Smooth muscle cell (in vitro differentiated cells): ENCODE results near the gene ALKBH7. TPM values are rescaled to one million over a fixed set of nuclear protein-coding genes. Genes with fewer than 3 reads are reported as not detected.
A peak's percentile ranks its signal among the peaks of the same experiment; 100 is the strongest.

Experiments
- DNase-seq: peaks from one replicate; lab custom pipeline; 2025; ENCODE audit not compliant: unreplicated experiment; lab: John Stamatoyannopoulos, UW
- H2AFZ ChIP-seq: fragments of 200-600 bp; sonication (generic); 2 replicates; pipeline ENCODE4 v1.6.0; 2016; ENCODE audit warnings: antibody characterized with exemption, low read depth, mild to moderate bottlenecking
- H3F3A ChIP-seq: fragments of 200-600 bp; sonication (generic); 2 replicates; pipeline ENCODE4 v1.6.0; 2017; ENCODE audit warnings: antibody characterized with exemption, low read depth
- H3K27ac ChIP-seq: fragments of 200-600 bp; sonication (generic); 2 replicates; pipeline ENCODE4 v1.5.1; 2016; ENCODE audit warnings: low read depth, mild to moderate bottlenecking
- H3K27me3 ChIP-seq: fragments of 200-600 bp; sonication (generic); 2 replicates; pipeline ENCODE4 v1.6.1; 2016; ENCODE audit warnings: low read depth, mild to moderate bottlenecking
- H3K36me3 ChIP-seq: fragments of 200-600 bp; sonication (generic); 2 replicates; pipeline ENCODE4 v1.5.1; 2016; ENCODE audit warnings: low read depth
- H3K4me1 ChIP-seq: fragments of 200-600 bp; sonication (generic); 2 replicates; pipeline ENCODE4 v1.5.1; 2016; ENCODE audit warnings: low read depth
- H3K4me2 ChIP-seq: fragments of 200-600 bp; sonication (generic); 2 replicates; pipeline ENCODE4 v1.6.0; 2016; ENCODE audit warnings: mild to moderate bottlenecking
- H3K4me3 ChIP-seq: fragments of 200-600 bp; sonication (generic); 2 replicates; pipeline ENCODE4 v1.5.1; 2016; ENCODE audit warnings: mild to moderate bottlenecking
- H3K79me2 ChIP-seq: fragments of 200-600 bp; sonication (generic); 2 replicates; pipeline ENCODE4 v1.6.0; 2016; ENCODE audit warnings: low read depth, mild to moderate bottlenecking
- H3K9ac ChIP-seq: fragments of 200-600 bp; sonication (generic); 2 replicates; pipeline ENCODE4 v1.6.0; 2016; ENCODE audit warnings: low read depth
- H3K9me3 ChIP-seq: fragments of 200-600 bp; sonication (generic); replicated peaks from 2 replicates; pipeline ENCODE4 v1.5.1; 2016; ENCODE audit warnings: low read depth
- H4K20me1 ChIP-seq: fragments of 200-600 bp; sonication (generic); 2 replicates; pipeline ENCODE4 v1.6.0; 2016; ENCODE audit warnings: low read depth
- WGBS: methylation state at CpG from one replicate; pipeline ENCODE4 v1.1.7; 2016; ENCODE audit warnings: low lambda C conversion rate; 5-methylcytosine and 5-hydroxymethylcytosine counted together
- polyA plus RNA-seq: library from polyadenylated mRNA; unstranded; fragments of >200 nt; fragmentation: Nextera tagmentation; extraction: Ambion mirVana; gene quantifications from 2 replicates; pipeline ENCODE4 v1.2.1, GENCODE V29; 2016
- total RNA-seq: library from RNA; depleted of rRNA; stranded (reverse); fragments of >200 nt; gene quantifications from 2 replicates; pipeline ENCODE4 v1.2.3, GENCODE V29; 2014
- TF ChIP-seq, protein P1 (sequence below): fragments of 200-600 bp; sonication (generic); IDR thresholded peaks from 2 replicates; pipeline ENCODE4 v1.5.1; 2017; ENCODE audit warnings: borderline replicate concordance, mild to moderate bottlenecking, antibody characterized with exemption; ENCODE audit not compliant: insufficient read depth, poor library complexity, severe bottlenecking

Gene ALKBH7
- total and polyA plus RNA-seq, 2 experiments from 2014 or later, result 34.4 to 103 TPM

DNA sequence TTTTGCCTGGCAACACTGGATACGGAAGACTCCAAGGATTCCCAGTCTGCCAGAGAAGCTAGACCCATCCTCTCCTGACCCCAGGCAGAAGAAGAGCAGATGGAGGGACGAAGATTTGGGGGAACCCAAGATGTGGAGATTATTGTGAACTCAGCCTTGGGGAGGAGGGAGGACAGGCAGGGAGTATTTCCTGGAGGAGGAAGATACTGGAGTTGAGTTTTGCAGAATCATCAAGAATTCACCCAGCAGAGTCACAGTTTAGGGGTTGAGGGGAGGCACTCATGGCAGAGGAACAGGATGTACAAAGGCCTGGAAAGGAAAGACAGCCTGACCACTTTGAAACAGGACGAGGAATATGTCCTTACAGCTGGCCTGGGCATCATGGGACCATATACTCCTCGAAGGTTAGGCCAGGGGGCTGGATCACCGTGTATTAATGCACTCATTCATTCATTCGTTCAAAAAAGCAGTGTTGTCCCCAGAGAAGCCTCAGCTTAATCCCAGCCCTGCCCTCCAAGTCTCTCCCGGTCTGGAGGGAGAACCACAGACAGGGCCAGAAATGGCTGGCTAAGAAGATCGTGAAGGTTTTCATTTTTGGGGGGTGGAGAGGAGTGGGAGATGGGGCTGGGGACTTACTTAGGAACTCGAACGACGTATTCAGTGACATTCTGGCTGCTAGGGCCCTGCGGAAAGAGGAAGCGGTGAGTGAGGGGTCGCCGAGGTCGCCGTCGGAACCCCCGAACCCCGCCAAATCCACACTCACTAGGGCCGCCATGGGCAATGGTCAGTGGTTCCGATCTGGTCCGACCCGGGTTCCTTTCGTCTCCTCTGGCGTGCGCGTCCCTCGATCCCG is 19.9 kb downstream of the ALKBH7 start:
- TF ChIP-seq, protein P1, sequence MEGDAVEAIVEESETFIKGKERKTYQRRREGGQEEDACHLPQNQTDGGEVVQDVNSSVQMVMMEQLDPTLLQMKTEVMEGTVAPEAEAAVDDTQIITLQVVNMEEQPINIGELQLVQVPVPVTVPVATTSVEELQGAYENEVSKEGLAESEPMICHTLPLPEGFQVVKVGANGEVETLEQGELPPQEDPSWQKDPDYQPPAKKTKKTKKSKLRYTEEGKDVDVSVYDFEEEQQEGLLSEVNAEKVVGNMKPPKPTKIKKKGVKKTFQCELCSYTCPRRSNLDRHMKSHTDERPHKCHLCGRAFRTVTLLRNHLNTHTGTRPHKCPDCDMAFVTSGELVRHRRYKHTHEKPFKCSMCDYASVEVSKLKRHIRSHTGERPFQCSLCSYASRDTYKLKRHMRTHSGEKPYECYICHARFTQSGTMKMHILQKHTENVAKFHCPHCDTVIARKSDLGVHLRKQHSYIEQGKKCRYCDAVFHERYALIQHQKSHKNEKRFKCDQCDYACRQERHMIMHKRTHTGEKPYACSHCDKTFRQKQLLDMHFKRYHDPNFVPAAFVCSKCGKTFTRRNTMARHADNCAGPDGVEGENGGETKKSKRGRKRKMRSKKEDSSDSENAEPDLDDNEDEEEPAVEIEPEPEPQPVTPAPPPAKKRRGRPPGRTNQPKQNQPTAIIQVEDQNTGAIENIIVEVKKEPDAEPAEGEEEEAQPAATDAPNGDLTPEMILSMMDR, result no peak
- H4K20me1 ChIP-seq, result no peaks in the 10 kb centered on the region

DNA sequence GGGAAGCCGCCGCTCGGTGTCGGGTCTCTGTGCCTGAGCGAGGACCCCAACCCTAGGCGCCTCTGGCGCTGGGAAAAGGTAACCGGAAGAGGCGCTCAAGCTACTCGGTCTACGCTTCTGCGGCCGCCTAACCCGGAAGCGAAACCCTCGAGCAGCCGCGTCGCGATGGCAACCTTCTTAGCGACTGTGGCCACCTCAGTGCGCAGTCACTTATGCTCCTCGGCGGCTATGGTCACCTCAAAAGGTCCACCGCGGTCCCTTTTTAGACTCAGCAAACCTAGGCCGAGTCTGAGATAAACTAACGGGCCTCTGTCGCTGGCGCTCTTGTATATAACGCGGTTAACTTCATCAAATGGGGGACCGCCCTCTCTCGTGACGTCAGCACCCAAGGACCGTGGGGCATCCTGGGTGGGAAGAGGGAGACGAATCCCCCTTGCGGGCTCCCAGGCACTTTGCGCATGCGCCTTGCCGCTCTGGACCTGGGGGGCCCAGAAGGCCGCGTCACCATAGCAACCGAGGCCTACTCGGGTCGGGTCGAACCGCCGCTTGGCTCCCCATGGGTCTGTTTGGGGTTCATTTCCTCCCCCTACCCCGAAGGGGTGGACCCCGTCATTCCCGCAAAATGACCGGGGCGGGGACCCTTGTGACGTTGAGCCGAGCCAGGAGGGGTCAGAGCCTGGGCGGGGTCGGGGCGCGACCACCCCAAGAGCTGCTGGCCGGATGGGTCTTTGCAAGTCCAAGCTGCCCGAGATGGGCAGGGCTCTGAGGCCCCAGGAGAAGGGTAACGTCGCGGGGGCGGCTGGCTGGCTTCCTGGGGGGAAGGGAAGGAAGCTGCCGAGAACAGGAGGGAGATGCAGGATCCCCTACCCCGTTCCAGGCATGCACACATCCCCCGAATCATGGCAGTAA is 20.7 kb downstream of the ALKBH7 start, which contains the start of gene GTF2F1:
Gene GTF2F1 (minus strand): TSS at position 91 of the 909 bp plus-strand sequence. CDS start 169 bp downstream, outside the sequence.
- Histone ChIP-seq H3K9me3 (no peaks in the 10 kb centered on the region), H3K4me1 (peaks cover 8% of the 10 kb centered on the region), H3K27ac (peak within 1 kb of the TSS; percentile 99), H3K9ac (peak within 1 kb of the TSS; percentile 97), H4K20me1 (no peaks in the 10 kb centered on the region), H3K4me2 (peak within 1 kb of the TSS; percentile 93), H3K79me2 (peaks cover 40% of the 10 kb centered on the region), H3K27me3 (no peaks in the 10 kb centered on the region), H3F3A (no peaks in the 10 kb centered on the region), H2AFZ (peak within 1 kb of the TSS; percentile 81), H3K4me3 (peak within 1 kb of the TSS; percentile 83), H3K36me3 (peaks cover 7% of the 10 kb centered on the region)
- TF ChIP-seq, protein P1, result no peak
- WGBS, result 1% methylated on average over 64 of the region's 69 CpGs
- peak; percentile 99 for DNase-seq

More for the DNA sequence above, 19.9 kb downstream of the ALKBH7 start:
- H3K9ac ChIP-seq, result peak overlapping the region; percentile 97
- H3K9me3 ChIP-seq, result no peaks in the 10 kb centered on the region
- DNase-seq, result no peak
- H3K27ac ChIP-seq, result peak overlapping the region; percentile 99
- peak overlapping the region; percentile 81 for H2AFZ ChIP-seq
- peak overlapping the region; percentile 93 for H3K4me2 ChIP-seq
- H3K27me3 ChIP-seq, result no peaks in the 10 kb centered on the region
- no peaks in the 10 kb centered on the region for H3F3A ChIP-seq
- H3K36me3 ChIP-seq, result peaks cover 7% of the 10 kb centered on the region
- H3K4me1 ChIP-seq, result peaks cover 8% of the 10 kb centered on the region
- whole genome bisulfite sequencing, result 9% methylated on average over 30 of the region's 30 CpGs
- H3K79me2 ChIP-seq, result peaks cover 41% of the 10 kb centered on the region
- peak overlapping the region; percentile 83 for H3K4me3 ChIP-seq

DNA sequence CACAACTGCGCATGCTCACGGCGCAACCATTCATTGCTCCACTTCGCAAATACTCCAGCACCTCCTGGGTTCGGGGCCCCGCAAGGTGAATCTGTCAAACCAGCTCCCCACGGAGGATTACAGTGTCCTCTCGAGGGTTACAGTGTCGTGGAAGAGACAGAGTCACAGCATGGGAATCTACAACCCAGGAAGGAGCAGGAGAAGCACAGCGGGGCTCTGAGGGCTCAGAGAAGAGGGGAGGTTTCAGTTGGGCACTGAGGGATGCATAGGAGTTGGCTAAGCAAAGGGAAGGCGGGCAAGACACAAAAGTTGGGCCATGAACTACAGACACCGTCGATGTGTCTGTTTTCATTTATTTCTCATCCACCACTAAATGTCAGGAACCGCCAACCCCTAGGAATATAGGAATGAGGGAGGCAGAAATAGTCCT is 21.4 kb downstream of the ALKBH7 start:
- no peaks in the 10 kb centered on the region for H3F3A ChIP-seq
- H3K36me3 ChIP-seq, result peaks cover 7% of the 10 kb centered on the region
- H3K27me3 ChIP-seq, result no peaks in the 10 kb centered on the region
- H3K79me2 ChIP-seq, result peaks cover 34% of the 10 kb centered on the region
- H3K4me1 ChIP-seq, result peaks cover 8% of the 10 kb centered on the region
- no peak for DNase-seq
- peak overlapping the region; percentile 83 for H3K4me3 ChIP-seq
- H3K9me3 ChIP-seq, result no peaks in the 10 kb centered on the region
- H3K9ac ChIP-seq, result peak overlapping the region; percentile 97
- H3K4me2 ChIP-seq, result peak overlapping the region; percentile 93
- no peaks in the 10 kb centered on the region for H4K20me1 ChIP-seq
- TF ChIP-seq, protein P1, result no peak
- peak overlapping the region; percentile 99 for H3K27ac ChIP-seq
- H2AFZ ChIP-seq, result peak overlapping the region; percentile 81
- 18% methylated on average over 14 of the region's 14 CpGs for WGBS
